ENCODE data around the gene POLA1.

The POLA1 gene

GRCh38 chrX:25028726-25029125 is 335.0 kb downstream of the POLA1 start:
- H3K9ac ChIP-seq (ENCODE audit: low read length), result no peak overlapping the region
- no peaks in the 10 kb centered on the region for H3K79me2 ChIP-seq (ENCODE audit: low read length)
- TF ChIP-seq EZH2 (optimal IDR thresholded peaks at IDR 0.05; ENCODE audit: low read depth, low read length), result no peak
- TF ChIP-seq CTCF (IDR thresholded peaks at IDR 0.05; ENCODE audit: low read length), result no peak
- TF ChIP-seq EZH2phosphoT487 (IDR thresholded peaks at IDR 0.05; ENCODE audit: low read length), result no peak
- no peaks in the 10 kb centered on the region for H4K20me1 ChIP-seq (ENCODE audit: insufficient read depth, low read length)
- no peaks in the 10 kb centered on the region for H3K9me3 ChIP-seq (replicated peaks; ENCODE audit: insufficient read depth, low read length)
- H3K4me3 ChIP-seq (ENCODE audit: low read length), result no peak overlapping the region
- H3K9me2 ChIP-seq (replicated peaks; ENCODE audit: insufficient read depth, low read length), result no peaks in the 10 kb centered on the region
- no peaks in the 10 kb centered on the region for H3K27me3 ChIP-seq (replicated peaks; ENCODE audit: insufficient read depth, low read length)
- no peaks in the 10 kb centered on the region for H3F3A ChIP-seq (ENCODE audit: insufficient read depth, low read length)
- no peaks in the 10 kb centered on the region for H3K36me3 ChIP-seq (replicated peaks; ENCODE audit: insufficient read depth, low read length)
- no peak overlapping the region for H3K27ac ChIP-seq (ENCODE audit: low read length)
- no peaks in the 10 kb centered on the region for H3K4me1 ChIP-seq (ENCODE audit: low read length)
- H2AFZ ChIP-seq (ENCODE audit: low read length), result no peak overlapping the region
- DNase-seq, result no peak
- no peak overlapping the region for H3K4me2 ChIP-seq (ENCODE audit: low read depth, low read length)

- Histone ChIP-seq H3K79me2 (ENCODE audit: low read length) (no peaks in the 10 kb centered on the region), H3K9me2 (replicated peaks; ENCODE audit: insufficient read depth, low read length) (no peaks in the 10 kb centered on the region), H2AFZ (ENCODE audit: low read length) (no peak overlapping the region), H3K27ac (ENCODE audit: low read length) (no peak overlapping the region), H3K9me3 (replicated peaks; ENCODE audit: insufficient read depth, low read length) (no peaks in the 10 kb centered on the region), H3K4me3 (ENCODE audit: low read length) (no peak overlapping the region), H3F3A (ENCODE audit: insufficient read depth, low read length) (no peaks in the 10 kb centered on the region), H4K20me1 (ENCODE audit: insufficient read depth, low read length) (no peaks in the 10 kb centered on the region), H3K27me3 (replicated peaks; ENCODE audit: insufficient read depth, low read length) (no peaks in the 10 kb centered on the region), H3K4me1 (ENCODE audit: low read length) (no peaks in the 10 kb centered on the region), H3K9ac (ENCODE audit: low read length) (no peak overlapping the region), H3K4me2 (ENCODE audit: low read depth, low read length) (no peak overlapping the region), H3K36me3 (replicated peaks; ENCODE audit: insufficient read depth, low read length) (no peaks in the 10 kb centered on the region)
- no peak for DNase-seq
- TF ChIP-seq CTCF (IDR thresholded peaks at IDR 0.05; ENCODE audit: low read length) (no peak), EZH2 (optimal IDR thresholded peaks at IDR 0.05; ENCODE audit: low read depth, low read length) (no peak), EZH2phosphoT487 (IDR thresholded peaks at IDR 0.05; ENCODE audit: low read length) (no peak)
Observed at GRCh38 chrX:25029288-25029825, 335.6 kb downstream of the POLA1 start.

DNA sequence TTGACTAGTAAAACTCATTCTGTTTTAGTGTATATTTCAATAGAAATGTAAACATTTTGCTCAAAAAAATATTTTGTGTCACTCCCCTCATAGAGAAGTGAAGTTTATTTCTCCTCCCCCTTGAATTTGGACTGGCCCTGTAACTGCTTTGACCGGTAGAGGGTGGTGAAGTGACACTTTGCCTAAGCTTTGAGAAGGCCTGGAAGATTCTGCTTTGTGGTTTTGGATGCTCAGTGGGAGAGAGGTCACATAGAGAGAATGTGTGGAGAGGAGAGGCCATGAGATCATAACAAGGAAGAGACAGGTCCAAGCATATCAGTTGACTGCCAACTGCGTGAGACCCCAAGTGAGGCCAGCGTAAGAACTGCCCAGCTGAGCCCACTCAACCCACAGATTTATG is 341.2 kb downstream of the POLA1 start:
- no peaks in the 10 kb centered on the region for H4K20me1 ChIP-seq (ENCODE audit: insufficient read depth, low read length)
- no peak for DNase-seq
- no peaks in the 10 kb centered on the region for H3K9me2 ChIP-seq (replicated peaks; ENCODE audit: insufficient read depth, low read length)
- TF ChIP-seq EZH2 (optimal IDR thresholded peaks at IDR 0.05; ENCODE audit: low read depth, low read length) (no peak), EZH2phosphoT487 (IDR thresholded peaks at IDR 0.05; ENCODE audit: low read length) (no peak), CTCF (IDR thresholded peaks at IDR 0.05; ENCODE audit: low read length) (no peak)
- H3K9me3 ChIP-seq (replicated peaks; ENCODE audit: insufficient read depth, low read length), result no peaks in the 10 kb centered on the region
- H2AFZ ChIP-seq (ENCODE audit: low read length), result no peak overlapping the region
- H3K79me2 ChIP-seq (ENCODE audit: low read length), result no peaks in the 10 kb centered on the region
- no peaks in the 10 kb centered on the region for H3F3A ChIP-seq (ENCODE audit: insufficient read depth, low read length)
- H3K4me1 ChIP-seq (ENCODE audit: low read length), result no peaks in the 10 kb centered on the region
- H3K27me3 ChIP-seq (replicated peaks; ENCODE audit: insufficient read depth, low read length), result no peaks in the 10 kb centered on the region
- no peak overlapping the region for H3K9ac ChIP-seq (ENCODE audit: low read length)
- no peak overlapping the region for H3K27ac ChIP-seq (ENCODE audit: low read length)
- H3K4me2 ChIP-seq (ENCODE audit: low read depth, low read length), result no peak overlapping the region
- H3K4me3 ChIP-seq (ENCODE audit: low read length), result no peak overlapping the region
- no peaks in the 10 kb centered on the region for H3K36me3 ChIP-seq (replicated peaks; ENCODE audit: insufficient read depth, low read length)

All from MM.1S (cell line).